ENCODE data around the gene SH2D6.
A peak's percentile ranks its signal among the peaks of the same experiment; 100 is the strongest.
"Not testable (repeated sequence)": the region's sequence is repeated elsewhere in the genome, so short reads cannot be mapped to it uniquely, and the experiment has no call there.

SH2D6 gene

GRCh38 chr2:85414421-85414759 lies 4.1 kb upstream of the SH2D6 start:
- not testable (repeated sequence) for H2AK5ac ChIP-seq (ENCODE audit: low read length); H3K79me1 ChIP-seq (ENCODE audit: low read length); H2BK5ac ChIP-seq (ENCODE audit: low read length); H3K23ac ChIP-seq (ENCODE audit: low read length); H4K8ac ChIP-seq (ENCODE audit: low read depth, low read length); DNase-seq; H3K79me2 ChIP-seq (ENCODE audit: control insufficient read depth, insufficient read depth, low read length); H2BK15ac ChIP-seq (replicated peaks; ENCODE audit: low read depth); H3K4ac ChIP-seq (ENCODE audit: low read depth, low read length); H3K18ac ChIP-seq (ENCODE audit: low read length); H3K27me3 ChIP-seq (ENCODE audit: insufficient read depth, low read length, poor library complexity); H3K36me3 ChIP-seq (ENCODE audit: control insufficient read depth, insufficient read depth, low read length); H3K4me2 ChIP-seq (ENCODE audit: low read length); H3K27ac ChIP-seq (ENCODE audit: low read depth, low read length); H2BK120ac ChIP-seq (ENCODE audit: low read depth, low read length); H4K5ac ChIP-seq (ENCODE audit: low read length); H3K4me3 ChIP-seq (ENCODE audit: low read length)
- no CpG with 5 or more reads among the region's 5 CpGs for WGBS (ENCODE audit: extremely low coverage, insufficient coverage, low lambda C conversion rate)
- peak overlapping the region; percentile 62 for H3K9ac ChIP-seq (ENCODE audit: low read length)
- peak overlapping the region; percentile 80 for H3K56ac ChIP-seq (ENCODE audit: low read length)
- peaks cover 14% of the 10 kb centered on the region for H3K4me1 ChIP-seq (ENCODE audit: control insufficient read depth, low read depth, low read length)

- no peak overlapping the region for H3K9ac ChIP-seq (ENCODE audit: low read length)
- no peaks in the 10 kb centered on the region for H3K27me3 ChIP-seq (ENCODE audit: insufficient read depth, low read length, poor library complexity)
- no peak overlapping the region for H3K4me3 ChIP-seq (ENCODE audit: low read length)
- H3K4me1 ChIP-seq (ENCODE audit: control insufficient read depth, low read depth, low read length), result peaks cover 10% of the 10 kb centered on the region
- peaks cover 1% of the 10 kb centered on the region for H3K79me1 ChIP-seq (ENCODE audit: low read length)
- no peak overlapping the region for H3K18ac ChIP-seq (ENCODE audit: low read length)
- H3K36me3 ChIP-seq (ENCODE audit: control insufficient read depth, insufficient read depth, low read length), result no peaks in the 10 kb centered on the region
- H2BK5ac ChIP-seq (ENCODE audit: low read length), result no peak overlapping the region
- H3K27ac ChIP-seq (ENCODE audit: low read depth, low read length), result no peak overlapping the region
- H2AK5ac ChIP-seq (ENCODE audit: low read length), result no peak overlapping the region
- no peak overlapping the region for H3K23ac ChIP-seq (ENCODE audit: low read length)
- H3K56ac ChIP-seq (ENCODE audit: low read length), result no peak overlapping the region
- no peaks in the 10 kb centered on the region for H3K79me2 ChIP-seq (ENCODE audit: control insufficient read depth, insufficient read depth, low read length)
- H3K4ac ChIP-seq (ENCODE audit: low read depth, low read length), result no peak overlapping the region
- no CpG with 5 or more reads among the region's 7 CpGs for WGBS (ENCODE audit: extremely low coverage, insufficient coverage, low lambda C conversion rate)
- DNase-seq, result no peak
- no peak overlapping the region for H4K8ac ChIP-seq (ENCODE audit: low read depth, low read length)
- H4K5ac ChIP-seq (ENCODE audit: low read length), result no peak overlapping the region
- no peak overlapping the region for H3K4me2 ChIP-seq (ENCODE audit: low read length)
- no peak overlapping the region for H2BK15ac ChIP-seq (replicated peaks; ENCODE audit: low read depth)
- H2BK120ac ChIP-seq (ENCODE audit: low read depth, low read length), result no peak overlapping the region
These were observed 3.6 kb upstream of the SH2D6 start for GRCh38 chr2:85414761-85415553.

- Histone ChIP-seq H2AK5ac (ENCODE audit: low read length) (no peak overlapping the region), H3K27ac (ENCODE audit: low read depth, low read length) (no peak overlapping the region), H3K18ac (ENCODE audit: low read length) (no peak overlapping the region), H4K5ac (ENCODE audit: low read length) (no peak overlapping the region), H3K27me3 (ENCODE audit: insufficient read depth, low read length, poor library complexity) (no peaks in the 10 kb centered on the region), H3K4ac (ENCODE audit: low read depth, low read length) (no peak overlapping the region), H3K79me1 (ENCODE audit: low read length) (no peaks in the 10 kb centered on the region), H2BK15ac (replicated peaks; ENCODE audit: low read depth) (no peak overlapping the region), H3K79me2 (ENCODE audit: control insufficient read depth, insufficient read depth, low read length) (no peaks in the 10 kb centered on the region), H3K4me2 (ENCODE audit: low read length) (no peak overlapping the region), H3K36me3 (ENCODE audit: control insufficient read depth, insufficient read depth, low read length) (no peaks in the 10 kb centered on the region), H3K9ac (ENCODE audit: low read length) (no peak overlapping the region), H3K4me3 (ENCODE audit: low read length) (no peak overlapping the region), H2BK5ac (ENCODE audit: low read length) (no peak overlapping the region), H3K23ac (ENCODE audit: low read length) (no peak overlapping the region), H3K4me1 (ENCODE audit: control insufficient read depth, low read depth, low read length) (peaks cover 7% of the 10 kb centered on the region), H2BK120ac (ENCODE audit: low read depth, low read length) (no peak overlapping the region), H4K8ac (ENCODE audit: low read depth, low read length) (no peak overlapping the region), H3K56ac (ENCODE audit: low read length) (no peak overlapping the region)
- WGBS (ENCODE audit: extremely low coverage, insufficient coverage, low lambda C conversion rate), result no CpG with 5 or more reads among the region's 12 CpGs
- no peak for DNase-seq
These were observed 2.4 kb upstream of the SH2D6 start for GRCh38 chr2:85415980-85416650.

- Histone ChIP-seq H4K8ac (ENCODE audit: low read depth, low read length) (peak overlapping the region; percentile 13), H4K5ac (ENCODE audit: low read length) (no peak overlapping the region), H3K9ac (ENCODE audit: low read length) (peak overlapping the region; percentile 90), H2AK5ac (ENCODE audit: low read length) (peak overlapping the region; percentile 80), H3K27me3 (ENCODE audit: insufficient read depth, low read length, poor library complexity) (no peaks in the 10 kb centered on the region), H3K4me2 (ENCODE audit: low read length) (peak overlapping the region; percentile 38), H2BK120ac (ENCODE audit: low read depth, low read length) (peak overlapping the region; percentile 14), H3K36me3 (ENCODE audit: control insufficient read depth, insufficient read depth, low read length) (no peaks in the 10 kb centered on the region), H2BK15ac (replicated peaks; ENCODE audit: low read depth) (no peak overlapping the region), H3K79me2 (ENCODE audit: control insufficient read depth, insufficient read depth, low read length) (no peaks in the 10 kb centered on the region), H3K23ac (ENCODE audit: low read length) (peak overlapping the region; percentile 37), H3K4me1 (ENCODE audit: control insufficient read depth, low read depth, low read length) (peaks cover 7% of the 10 kb centered on the region), H3K79me1 (ENCODE audit: low read length) (no peaks in the 10 kb centered on the region), H3K4me3 (ENCODE audit: low read length) (peak overlapping the region; percentile 59), H2BK5ac (ENCODE audit: low read length) (peak overlapping the region; percentile 55), H3K27ac (ENCODE audit: low read depth, low read length) (peak overlapping the region; percentile 39), H3K4ac (ENCODE audit: low read depth, low read length) (peak overlapping the region; percentile 83), H3K56ac (ENCODE audit: low read length) (peak overlapping the region; percentile 89), H3K18ac (ENCODE audit: low read length) (peak overlapping the region; percentile 78)
- no peak for DNase-seq
- no CpG with 5 or more reads among the region's 17 CpGs for WGBS (ENCODE audit: extremely low coverage, insufficient coverage, low lambda C conversion rate)
These were observed 628 bp downstream of the SH2D6 start for GRCh38 chr2:85419009-85419675.

GRCh38 chr2:85420536-85421259 lies 2.2 kb downstream of the SH2D6 start:
- Histone ChIP-seq H3K9ac (ENCODE audit: low read length) (peak overlapping the region; percentile 58), H3K36me3 (ENCODE audit: control insufficient read depth, insufficient read depth, low read length) (no peaks in the 10 kb centered on the region), H3K23ac (ENCODE audit: low read length) (no peak overlapping the region), H3K4ac (ENCODE audit: low read depth, low read length) (peak overlapping the region; percentile 58), H2BK15ac (replicated peaks; ENCODE audit: low read depth) (no peak overlapping the region), H3K4me1 (ENCODE audit: control insufficient read depth, low read depth, low read length) (peaks cover 7% of the 10 kb centered on the region), H2BK5ac (ENCODE audit: low read length) (peak overlapping the region; percentile 23), H2BK120ac (ENCODE audit: low read depth, low read length) (peak overlapping the region; percentile 3), H3K79me2 (ENCODE audit: control insufficient read depth, insufficient read depth, low read length) (no peaks in the 10 kb centered on the region), H3K4me2 (ENCODE audit: low read length) (no peak overlapping the region), H3K4me3 (ENCODE audit: low read length) (no peak overlapping the region), H4K5ac (ENCODE audit: low read length) (peak overlapping the region; percentile 22), H3K56ac (ENCODE audit: low read length) (peak overlapping the region; percentile 78), H2AK5ac (ENCODE audit: low read length) (no peak overlapping the region), H4K8ac (ENCODE audit: low read depth, low read length) (no peak overlapping the region), H3K27ac (ENCODE audit: low read depth, low read length) (peak overlapping the region; percentile 4), H3K27me3 (ENCODE audit: insufficient read depth, low read length, poor library complexity) (no peaks in the 10 kb centered on the region), H3K79me1 (ENCODE audit: low read length) (no peaks in the 10 kb centered on the region), H3K18ac (ENCODE audit: low read length) (peak overlapping the region; percentile 7)
- WGBS (ENCODE audit: extremely low coverage, insufficient coverage, low lambda C conversion rate), result no CpG with 5 or more reads among the region's 22 CpGs
- peak; percentile 88 for DNase-seq

Data from mesendoderm (in vitro differentiated cells).